GM19395 (cell line): ENCODE measurements around the gene CHCHD3.

Experiments
- ATAC-seq: cut with Tn5 transposase; IDR thresholded peaks from one replicate; pipeline ENCODE4 v1.9.1; 2021; ENCODE audit warnings: mild to moderate bottlenecking, moderate library complexity; ENCODE audit not compliant: unreplicated experiment

The CHCHD3 gene

GRCh38 chr7:132871419-132871818 lies 210.5 kb downstream of the CHCHD3 start:
- ATAC-seq: peak; percentile 73

GRCh38 chr7:132869166-132869861 lies 212.6 kb downstream of the CHCHD3 start:
- no peak for ATAC-seq

DNA sequence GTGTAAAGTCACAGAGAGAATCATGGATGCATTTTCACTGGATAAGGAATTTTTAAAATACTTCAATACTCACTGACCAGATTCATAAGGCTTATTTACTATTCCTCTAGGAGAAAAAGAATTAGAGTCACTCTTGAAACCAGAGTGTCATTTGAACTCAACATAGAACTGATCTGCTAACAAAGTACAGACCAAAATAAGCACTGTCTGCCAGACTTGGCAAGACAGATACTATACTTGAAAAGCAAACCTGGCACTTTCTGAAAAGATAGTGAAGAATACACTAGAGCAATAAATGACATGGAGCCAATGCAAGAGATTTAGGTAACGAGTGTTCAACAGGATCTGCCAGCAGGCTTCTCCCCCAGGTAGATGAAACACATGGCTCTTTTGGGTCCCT lies 215.3 kb downstream of the CHCHD3 start:
- no peak for ATAC-seq

DNA sequence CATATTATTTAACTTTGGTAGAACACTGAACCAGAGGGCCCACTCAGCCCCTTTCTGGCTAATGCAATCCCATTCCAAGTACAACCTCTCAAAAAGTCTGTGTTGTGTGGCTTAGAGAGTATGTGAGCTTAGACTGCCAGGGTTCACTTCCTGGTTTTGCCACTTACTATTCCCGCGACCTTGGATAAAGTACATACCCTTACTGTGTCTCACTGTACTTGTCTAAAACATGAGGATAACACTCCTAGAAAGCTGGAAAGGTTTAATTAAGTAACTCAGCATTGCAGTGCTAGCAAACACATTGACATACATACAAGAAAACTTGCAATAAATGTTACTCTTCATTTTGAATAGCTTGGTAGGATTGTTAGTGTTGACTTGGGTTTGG lies 215.8 kb downstream of the CHCHD3 start:
- no peak for ATAC-seq

- ATAC-seq: no peak
Measured at GRCh38 chr7:132865366-132866143, 216.3 kb downstream of the CHCHD3 start.

GRCh38 chr7:132861940-132862554 lies 219.8 kb downstream of the CHCHD3 start:
- ATAC-seq: no peak

- ATAC-seq: no peak
Measured at GRCh38 chr7:132861424-132861823, 220.5 kb downstream of the CHCHD3 start.

GRCh38 chr7:132859199-132859598 lies 222.7 kb downstream of the CHCHD3 start:
- no peak for ATAC-seq

GRCh38 chr7:132858760-132859159 lies 223.1 kb downstream of the CHCHD3 start:
- no peak for ATAC-seq

- ATAC-seq: no peak
Measured at GRCh38 chr7:132858251-132858650, 223.6 kb downstream of the CHCHD3 start.

- no peak for ATAC-seq
Measured at GRCh38 chr7:132857703-132858102, 224.2 kb downstream of the CHCHD3 start.

DNA sequence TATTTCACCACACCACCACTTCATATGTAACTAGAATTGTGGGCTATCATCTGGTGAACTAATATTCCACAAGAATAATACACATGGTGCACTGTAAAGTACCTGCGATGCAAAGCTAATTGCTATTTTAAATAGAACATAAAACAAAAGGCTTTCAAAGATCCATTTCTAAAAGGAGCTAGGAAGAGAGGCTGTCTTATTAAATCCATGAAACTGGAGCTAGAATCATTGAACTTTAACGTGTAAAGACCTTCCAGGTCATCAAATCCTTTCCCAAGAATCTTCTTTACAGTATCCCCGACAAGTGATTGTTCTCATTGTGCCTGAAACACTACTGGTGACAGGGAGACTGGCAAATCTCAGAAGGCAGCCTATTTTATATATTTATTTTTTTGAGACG lies 224.9 kb downstream of the CHCHD3 start:
- ATAC-seq: no peak

GRCh38 chr7:132856416-132856815 lies 225.5 kb downstream of the CHCHD3 start:
- no peak for ATAC-seq

DNA sequence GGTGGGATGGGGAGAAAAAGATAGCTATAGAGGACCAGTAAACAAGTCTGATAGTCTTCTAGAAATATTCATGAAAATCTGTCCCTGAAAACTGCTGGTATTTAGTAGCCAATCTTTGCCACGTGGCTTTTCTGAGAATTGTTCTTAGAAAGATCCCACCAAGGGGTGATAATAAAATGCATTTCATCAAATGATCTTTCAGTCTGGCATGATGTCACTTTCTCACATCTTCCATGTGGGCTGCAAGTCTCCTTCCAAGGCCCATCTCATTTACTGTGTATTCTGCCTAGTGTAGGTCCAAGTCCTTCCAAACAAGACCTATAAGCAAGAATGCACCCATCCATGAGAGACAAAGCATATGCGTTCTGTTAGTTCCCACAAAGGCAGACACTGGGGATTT lies 226.0 kb downstream of the CHCHD3 start:
- ATAC-seq: no peak

- ATAC-seq: no peak
Measured at GRCh38 chr7:132854238-132854637, 227.7 kb downstream of the CHCHD3 start.

- ATAC-seq: no peak
Measured at GRCh38 chr7:132847376-132847775, 234.5 kb downstream of the CHCHD3 start.

- ATAC-seq: no peak
Measured at GRCh38 chr7:132846086-132846485, 235.8 kb downstream of the CHCHD3 start.

- ATAC-seq: no peak
Measured at GRCh38 chr7:132842478-132842877, 239.4 kb downstream of the CHCHD3 start.

DNA sequence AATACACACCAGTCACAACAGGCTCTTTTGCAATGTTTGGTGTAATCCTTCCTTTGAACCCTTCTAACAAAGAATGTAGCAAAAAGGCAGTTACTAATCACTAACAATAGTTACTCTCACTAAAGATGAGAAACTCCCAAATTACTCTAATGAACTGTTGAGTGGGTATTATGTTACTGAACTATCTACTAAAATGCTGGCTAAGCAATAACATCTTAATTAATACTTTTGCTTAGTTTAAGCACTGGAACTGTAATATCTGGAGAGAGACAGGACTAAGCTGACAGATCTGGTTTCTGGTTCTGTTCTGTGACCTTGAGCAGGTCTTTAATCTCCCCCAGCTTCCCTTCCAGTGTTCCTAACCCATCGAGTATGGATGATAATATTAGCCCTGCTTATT lies 241.7 kb downstream of the CHCHD3 start:
- ATAC-seq: no peak

DNA sequence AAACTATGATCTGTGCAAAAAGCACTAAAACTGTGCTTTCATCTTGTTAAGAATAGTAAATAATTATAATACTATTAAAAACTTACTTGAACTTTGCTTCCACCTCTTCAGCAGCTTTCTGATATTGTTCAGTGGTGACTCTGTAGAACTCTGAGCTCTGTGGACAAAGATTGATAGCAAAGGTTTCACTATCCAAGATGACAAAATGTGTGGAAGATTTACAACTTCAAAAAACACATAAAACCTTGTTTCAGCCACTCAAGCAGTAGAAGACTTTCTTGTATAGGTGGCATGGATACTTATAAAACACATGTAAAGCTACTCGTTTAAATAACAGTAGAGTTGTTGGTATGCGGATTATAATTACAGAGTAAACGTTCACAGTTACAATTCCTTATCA lies 243.6 kb downstream of the CHCHD3 start:
- ATAC-seq: no peak

DNA sequence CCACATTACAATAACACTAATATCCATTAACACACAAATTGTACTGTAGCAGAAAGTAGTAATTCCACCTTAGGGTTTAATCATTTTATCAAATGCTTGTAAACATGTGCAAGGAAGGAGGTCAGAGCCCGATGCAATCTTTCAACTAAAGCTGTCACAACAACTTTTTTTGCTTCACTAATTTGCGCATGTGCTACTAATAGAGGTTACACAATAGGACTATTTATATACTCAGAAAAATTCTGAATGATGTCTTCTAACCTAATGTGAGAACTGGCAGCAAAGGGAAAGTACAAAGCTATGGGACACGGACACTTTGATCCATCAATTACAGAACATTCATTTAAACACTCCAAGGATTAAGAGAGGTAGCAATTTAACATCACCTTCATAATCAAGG lies 244.4 kb downstream of the CHCHD3 start:
- no peak for ATAC-seq

DNA sequence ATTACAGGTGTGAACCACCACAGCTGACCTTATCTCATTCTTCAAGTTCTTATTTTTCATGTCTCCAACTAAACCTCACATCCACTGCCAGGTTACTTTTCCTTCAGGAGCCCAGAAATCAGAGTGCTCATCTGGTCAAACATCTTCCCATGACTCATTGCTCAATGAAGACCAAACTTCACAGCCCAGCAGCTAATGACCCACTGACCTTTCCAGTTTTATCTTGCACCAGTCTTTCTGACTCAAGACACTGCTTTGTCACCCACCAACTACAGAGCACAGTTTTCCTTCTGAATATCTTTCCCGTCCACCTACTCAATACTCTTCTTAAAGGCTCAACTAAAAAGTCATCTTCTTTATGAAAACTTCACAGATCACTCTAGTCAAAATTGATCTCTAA lies 245.1 kb downstream of the CHCHD3 start:
- no peak for ATAC-seq
